K562 (cell line): Measurements from ENCODE around the gene LRRK1. TPM values are rescaled to one million over a fixed set of nuclear protein-coding genes. Genes with fewer than 3 reads are reported as not detected.

Experiments
- ATAC-seq: fragments of 200-7000 bp; cut with Tn5 transposase; 3 replicates; pipeline ENCODE4 v1.9.1; 2020; ENCODE audit warnings: moderate library complexity
- BruUV-seq: library from RNA; stranded (reverse); fragments of 400-500 nt; replicated peaks from 2 replicates; lab custom pipeline; 2021; lab: Mats Ljungman, UMichigan
- CTCF ChIA-PET: fragments of 300-600 bp; formaldehyde crosslinking; extraction: SDS; loops from one replicate; lab custom pipeline; 2021; ENCODE audit warnings: low intra/inter-chr PET ratio; lab: Yijun Ruan, JAX
- POLR2A ChIA-PET: fragments of 300-600, 350-650 bp; sonication (Branson Sonifier 250); formaldehyde crosslinking; extraction: SDS; loops from one replicate; lab custom pipeline; 2021; ENCODE audit warnings: antibody characterized with exemption, inconsistent platforms; lab: Yijun Ruan, JAX
- DNase-seq, 4 experiments: peaks; one replicate each; pipeline versions ENCODE4 v3.0.0 to v3.0.0-alpha.2; 2011 to 2018; ENCODE audit warnings: low spot score in 3 of 4, mixed read lengths in 3 of 4; ENCODE audit errors: extremely low read depth in 1 of 4
- FAIRE-seq: peaks from 2 replicates; lab custom pipeline; 2011; peaks lifted over from hg19 to GRCh38; lab: Jason Lieb, UNC
- H2AFZ ChIP-seq: 2 replicates; pipeline ENCODE4 v1.6.0; 2011; ENCODE audit warnings: low read depth, low read length, control low read depth, inconsistent platforms
- H3K27ac ChIP-seq: fragments of 200-600 bp; 3 replicates; pipeline ENCODE4 v1.8.0; 2011; ENCODE audit warnings: low read depth, mild to moderate bottlenecking, control low read depth, inconsistent platforms, low read length, moderate library complexity, mixed read lengths; ENCODE audit errors: extremely low read depth
- H3K27me3 ChIP-seq, 2 experiments: fragments of 300-600 bp in 1 of 2; 2 replicates in 1 of 2; 3 replicates in 1 of 2; pipeline versions ENCODE4 v1.6.0 to v1.8.0; 2011; ENCODE audit warnings: inconsistent platforms in 2 of 2, low read length in 2 of 2, mild to moderate bottlenecking in 1 of 2, mixed read lengths in 1 of 2, moderate library complexity in 1 of 2; ENCODE audit not compliant: control insufficient read depth in 2 of 2, insufficient read depth in 2 of 2
- H3K36me3 ChIP-seq: fragments of 300-600 bp; 3 replicates; pipeline ENCODE4 v1.8.0; 2011; ENCODE audit warnings: mild to moderate bottlenecking, low read length, inconsistent platforms; ENCODE audit not compliant: control insufficient read depth, insufficient read depth
- H3K4me1 ChIP-seq, 2 experiments: fragments of 200-600 bp in 1 of 2; replicated peaks in 1 of 2; 2 replicates in 1 of 2; 3 replicates in 1 of 2; pipeline versions ENCODE4 v1.5.1 to v1.8.0; 2011; ENCODE audit warnings: inconsistent platforms in 2 of 2, low read length in 2 of 2, mild to moderate bottlenecking in 1 of 2, mixed read lengths in 1 of 2, moderate library complexity in 1 of 2; ENCODE audit not compliant: control insufficient read depth in 2 of 2, insufficient read depth in 2 of 2
- H3K4me2 ChIP-seq: 2 replicates; pipeline ENCODE4 v1.6.1; 2011; ENCODE audit warnings: low read length, control low read depth, inconsistent platforms, mixed read lengths; ENCODE audit not compliant: insufficient read depth
- H3K4me3 ChIP-seq: fragments of 200-600 bp; sonication (generic), shearing (Covaris generic); 2 replicates; pipeline ENCODE4 v1.5.1; 2016; ENCODE audit warnings: control low read depth, inconsistent platforms
- H3K79me2 ChIP-seq: fragments of 200-600 bp; 3 replicates; pipeline ENCODE4 v1.8.0; 2011; ENCODE audit warnings: low read length, inconsistent platforms; ENCODE audit not compliant: control insufficient read depth, insufficient read depth
- H3K9ac ChIP-seq, 2 experiments: 2 replicates each; pipeline versions ENCODE4 v1.6.0 to v1.6.1; 2011; ENCODE audit warnings: low read depth in 2 of 2, low read length in 2 of 2, control low read depth in 1 of 2, inconsistent platforms in 1 of 2, mild to moderate bottlenecking in 1 of 2, mixed read lengths in 1 of 2; ENCODE audit not compliant: insufficient read depth in 1 of 2
- H3K9me1 ChIP-seq: one replicate; pipeline ENCODE4 v1.6.0; 2011; ENCODE audit warnings: inconsistent platforms, mild to moderate bottlenecking, low read length, moderate library complexity; ENCODE audit not compliant: control insufficient read depth, insufficient read depth
- H3K9me3 ChIP-seq: replicated peaks from 2 replicates; pipeline ENCODE4 v1.5.1; 2011; ENCODE audit warnings: low read depth, low read length, inconsistent platforms; ENCODE audit not compliant: control insufficient read depth, insufficient read depth
- H4K20me1 ChIP-seq: replicated peaks from 2 replicates; pipeline ENCODE4 v1.6.1; 2011; ENCODE audit warnings: low read length, inconsistent platforms, mixed read lengths; ENCODE audit not compliant: control insufficient read depth, insufficient read depth
- ATF4 ChIP-seq: fragments of 450-650 bp; formaldehyde crosslinking; IDR thresholded peaks from 2 replicates; pipeline ENCODE4 v1.4.0; 2022; ENCODE audit warnings: mild to moderate bottlenecking, moderate library complexity
- ILK ChIP-seq: fragments of 450-650 bp; IDR thresholded peaks from 2 replicates; pipeline ENCODE4 v1.6.1; 2016; ENCODE audit warnings: missing genetic modification characterization, low read depth, mild to moderate bottlenecking, missing compliant biosample characterization, moderate library complexity, borderline replicate concordance
- KLF1 ChIP-seq: fragments of 450-650 bp; IDR thresholded peaks from 2 replicates; pipeline ENCODE4 v1.6.1; 2016; ENCODE audit warnings: missing genetic modification characterization, missing compliant biosample characterization
- SMAD4 ChIP-seq: fragments of 250-450 bp; sonication (Bioruptor Pico); conservative IDR thresholded peaks from 2 replicates; pipeline ENCODE4 v1.8.0; 2021; ENCODE audit warnings: inconsistent platforms, mild to moderate bottlenecking, moderate library complexity
- SUPT5H ChIP-seq: fragments of 450-650 bp; IDR thresholded peaks from 2 replicates; pipeline ENCODE4 v1.6.1; 2016
- TSHZ1 ChIP-seq: fragments of 250-450 bp; sonication (Bioruptor Pico); IDR thresholded peaks from 2 replicates; pipeline ENCODE4 v1.4.0; 2020; ENCODE audit warnings: mild to moderate bottlenecking, moderate library complexity
- ZNF589 ChIP-seq: fragments of 200-800 bp; sonication (Bioruptor generic); IDR thresholded peaks from 2 replicates; pipeline ENCODE4 v1.6.1; 2016; ENCODE audit warnings: low read depth, missing genetic modification characterization, missing compliant biosample characterization
- WGBS: fragments of 100-300 bp; shearing (Covaris generic); methylation state at CpG from one replicate; pipeline ENCODE4 v1.1.6; 2016; ENCODE audit warnings: low coverage, mixed read lengths; ENCODE audit not compliant: insufficient coverage; ENCODE audit errors: missing lambda C conversion rate; 5-methylcytosine and 5-hydroxymethylcytosine counted together
- in situ Hi-C: fragments of 300-500 bp; cut with MboI; formaldehyde crosslinking; loops from 4 replicates; pipeline ENCODE4 v1.15.0; 2018; ENCODE audit warnings: inconsistent platforms, mixed read lengths
- intact Hi-C: fragments of 100-400 bp; cut with micrococcal nuclease; formaldehyde crosslinking; loops from 2 replicates; pipeline ENCODE4 v1.14.2; 2022
- polyA plus RNA-seq, 8 experiments: library from polyadenylated mRNA; depleted of rRNA in 4 of 8; stranded (reverse) in 5 of 8; unstranded in 3 of 8; fragments of >200 nt; fragmentation: Nextera tagmentation in 2 of 8; fragmentation: Illumina TruSeq in 1 of 8; extraction: Ambion mirVana in 2 of 8; extraction: Trizol in 1 of 8; gene quantifications; 2 replicates each; pipeline versions ENCODE4 v1.2.1 to v1.2.3, GENCODE V29; 2011 to 2014; ENCODE audit warnings: inconsistent platforms in 1 of 8, missing spikeins in 1 of 8
- total RNA-seq, 7 experiments: library from RNA; depleted of rRNA in 6 of 7; stranded (reverse); fragments of >200 nt in 6 of 7; fragmentation: Illumina TruSeq in 2 of 7; extraction: Trizol in 2 of 7; gene quantifications; 2 replicates each; pipeline versions ENCODE4 v1.2.1 to v1.2.3, GENCODE V29; 2011 to 2021; ENCODE audit warnings: low replicate concordance in 1 of 7

The LRRK1 gene
- total and polyA plus RNA-seq, 9 of the 15 experiments (the other 6 are each of a cell fraction or from before 2014, with no cell fraction given): 0.01 to 1.5 (median 0.11) TPM

GRCh38 chr15:100929641-100930042, 10.5 kb downstream of the LRRK1 start:
- TF ChIP-seq SUPT5H (no peak), SMAD4 (CRISPR knock-in tag) (no peak)
- TF ChIP-seq, all 486 proteins: peak for 0
- in situ Hi-C loops (no loop called here), intact Hi-C loops (no loop called here)
- Histone ChIP-seq H4K20me1 (no peaks in the 10 kb centered on the region), H3K79me2 (no peaks in the 10 kb centered on the region), H3K36me3 (no peaks in the 10 kb centered on the region), H3K9ac (no peak overlapping the region), H3K4me1 (no peaks in the 10 kb centered on the region), H3K9me1 (no peaks in the 10 kb centered on the region), H3K9me3 (no peaks in the 10 kb centered on the region), H3K27ac (no peak overlapping the region), H3K4me3 (no peak overlapping the region), H2AFZ (no peak overlapping the region), H3K4me2 (no peak overlapping the region), H3K27me3 (peaks cover 10 to 55% of the 10 kb centered on the region in 2 experiments)
- POLR2A ChIA-PET: interaction anchor here (0.6 to 0.7 kb wide), 2 partner anchors 66 to 337 kb away, joined by 3 read pairs; no protein-coding TSS in a partner anchor
- FAIRE-seq: no peak
- ATAC-seq: no peak
- CTCF ChIA-PET: no interaction called here
- no TSS peak for BruUV-seq
- under 1% methylated on average over 6 of the region's 6 CpGs for WGBS
- DNase-seq: no peak

- H3K27me3 ChIP-seq: peaks cover 10 to 54% of the 10 kb centered on the region in 2 experiments
- intact Hi-C loops: no loop called here
- BruUV-seq: no TSS peak
- no peaks in the 10 kb centered on the region for H3K36me3 ChIP-seq
- no peak overlapping the region for H3K9ac ChIP-seq
- no peaks in the 10 kb centered on the region for H3K9me3 ChIP-seq
- ChIA-PET POLR2A (interaction anchor here (0.7 kb wide), 1 partner anchor 336 kb away, joined by 3 read pairs; no protein-coding TSS in a partner anchor), CTCF (no interaction called here)
- FAIRE-seq: no peak
- H3K9me1 ChIP-seq: no peaks in the 10 kb centered on the region
- no peak overlapping the region for H3K4me2 ChIP-seq
- no peaks in the 10 kb centered on the region for H3K79me2 ChIP-seq
- WGBS: 4% methylated on average over 2 of the region's 4 CpGs
- H3K4me1 ChIP-seq: no peaks in the 10 kb centered on the region
- no peak for DNase-seq
- ATAC-seq: no peak
- no peak overlapping the region for H3K27ac ChIP-seq
- in situ Hi-C loops: no loop called here
- H4K20me1 ChIP-seq: no peaks in the 10 kb centered on the region
- no peak overlapping the region for H3K4me3 ChIP-seq
- H2AFZ ChIP-seq: no peak overlapping the region
- TF ChIP-seq ILK (tag): no peak
- no peak for TF ChIP-seq ZNF589
- no peak for TF ChIP-seq KLF1 (tag)
- TF ChIP-seq ATF4 (CRISPR knock-in tag): no peak
- no peak for TF ChIP-seq TSHZ1 (CRISPR knock-in tag)
Measured at GRCh38 chr15:100930306-100930848, 11.2 kb downstream of the LRRK1 start.
